ENCODE measurements around the gene EARS2.

The EARS2 gene

DNA sequence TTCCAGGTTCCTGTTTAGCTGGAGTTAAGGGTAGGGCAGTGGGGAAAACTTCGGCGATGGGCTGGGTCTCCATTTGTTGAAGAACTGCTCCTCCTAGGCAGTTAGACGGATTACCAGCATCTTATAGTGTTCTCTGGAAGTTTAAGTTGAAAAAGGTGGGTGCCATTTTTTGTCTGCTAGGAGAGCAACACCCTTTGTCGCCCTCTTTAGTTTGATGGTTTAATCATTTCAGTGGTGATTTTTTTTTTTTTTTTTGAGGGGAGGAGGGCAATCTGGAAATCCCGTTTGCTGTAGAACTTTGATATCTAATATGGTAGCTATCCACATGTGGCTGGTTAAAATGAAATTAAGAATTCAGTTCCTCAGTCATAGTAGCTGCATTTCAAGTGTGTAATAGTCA is 4.4 kb upstream of the EARS2 start:
- Histone ChIP-seq H3K4me3 (ENCODE audit: severe bottlenecking) (no peak overlapping the region), H3K4me1 (ENCODE audit: insufficient read depth, poor library complexity, severe bottlenecking) (peaks cover 5% of the 10 kb centered on the region), H3K27me3 (ENCODE audit: insufficient read depth, poor library complexity, severe bottlenecking) (no peaks in the 10 kb centered on the region), H3K36me3 (ENCODE audit: low read depth) (peaks cover 71% of the 10 kb centered on the region), H3K27ac (ENCODE audit: poor library complexity, severe bottlenecking) (no peak overlapping the region), H3K9me3 (ENCODE audit: severe bottlenecking) (no peaks in the 10 kb centered on the region)
- no peak for TF ChIP-seq CTCF (IDR thresholded peaks at IDR 0.05; ENCODE audit: poor library complexity, severe bottlenecking)
- DNase-seq (ENCODE audit: low spot score) = no peak
- ATAC-seq (ENCODE audit: low read depth) = no peak

GRCh38 chr16:23557779-23558702 is 891 bp upstream of the EARS2 start:
- ATAC-seq (ENCODE audit: low read depth) (peak; percentile 16), DNase-seq (ENCODE audit: low spot score) (no peak)
- no peak for TF ChIP-seq CTCF (IDR thresholded peaks at IDR 0.05; ENCODE audit: poor library complexity, severe bottlenecking)

DNA sequence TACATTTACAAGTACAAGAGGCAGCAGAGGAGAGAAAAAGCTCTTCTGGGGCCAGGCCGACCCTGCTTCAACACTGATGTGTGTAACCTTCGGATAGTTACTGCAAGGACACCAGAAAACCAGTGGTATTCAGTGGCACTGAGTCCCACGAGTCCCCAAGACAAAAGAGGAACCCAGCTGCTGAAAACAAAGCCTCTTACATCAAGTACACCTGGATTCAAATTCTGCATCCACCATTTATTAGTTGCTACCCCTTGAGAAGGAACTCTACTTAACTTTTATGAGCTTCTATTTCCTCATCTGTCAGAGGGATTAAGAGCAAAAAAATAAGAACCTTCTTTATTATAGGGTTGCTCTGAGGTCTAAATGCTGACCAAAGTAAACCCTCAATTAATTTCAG is 2.6 kb downstream of the EARS2 start:
- H3K9me3 ChIP-seq (ENCODE audit: severe bottlenecking) = no peaks in the 10 kb centered on the region
- TF ChIP-seq CTCF (IDR thresholded peaks at IDR 0.05; ENCODE audit: poor library complexity, severe bottlenecking) = no peak
- no peaks in the 10 kb centered on the region for H3K27me3 ChIP-seq (ENCODE audit: insufficient read depth, poor library complexity, severe bottlenecking)
- ATAC-seq (ENCODE audit: low read depth) (no peak), DNase-seq (ENCODE audit: low spot score) (no peak)
- peaks cover 8% of the 10 kb centered on the region for H3K4me1 ChIP-seq (ENCODE audit: insufficient read depth, poor library complexity, severe bottlenecking)
- H3K27ac ChIP-seq (ENCODE audit: poor library complexity, severe bottlenecking) = no peak overlapping the region
- peaks cover 46% of the 10 kb centered on the region for H3K36me3 ChIP-seq (ENCODE audit: low read depth)
- H3K4me3 ChIP-seq (ENCODE audit: severe bottlenecking) = no peak overlapping the region

More at GRCh38 chr16:23557779-23558702, 891 bp upstream of the EARS2 start:
- Histone ChIP-seq H3K27ac (ENCODE audit: poor library complexity, severe bottlenecking) (peak overlapping the region; percentile 62), H3K36me3 (ENCODE audit: low read depth) (peaks cover 48% of the 10 kb centered on the region), H3K27me3 (ENCODE audit: insufficient read depth, poor library complexity, severe bottlenecking) (no peaks in the 10 kb centered on the region), H3K4me3 (ENCODE audit: severe bottlenecking) (peak overlapping the region; percentile 66), H3K4me1 (ENCODE audit: insufficient read depth, poor library complexity, severe bottlenecking) (peaks cover 8% of the 10 kb centered on the region), H3K9me3 (ENCODE audit: severe bottlenecking) (no peaks in the 10 kb centered on the region)

- no peaks in the 10 kb centered on the region for H3K9me3 ChIP-seq (ENCODE audit: severe bottlenecking)
- DNase-seq (ENCODE audit: low spot score) = no peak
- no peak for ATAC-seq (ENCODE audit: low read depth)
- H3K27ac ChIP-seq (ENCODE audit: poor library complexity, severe bottlenecking) = no peak overlapping the region
- peaks cover 60% of the 10 kb centered on the region for H3K36me3 ChIP-seq (ENCODE audit: low read depth)
- no peaks in the 10 kb centered on the region for H3K27me3 ChIP-seq (ENCODE audit: insufficient read depth, poor library complexity, severe bottlenecking)
- no peak overlapping the region for H3K4me3 ChIP-seq (ENCODE audit: severe bottlenecking)
- H3K4me1 ChIP-seq (ENCODE audit: insufficient read depth, poor library complexity, severe bottlenecking) = peaks cover 4% of the 10 kb centered on the region
- TF ChIP-seq CTCF (IDR thresholded peaks at IDR 0.05; ENCODE audit: poor library complexity, severe bottlenecking) = no peak
Measured at GRCh38 chr16:23552161-23552560, 5.0 kb downstream of the EARS2 start.

GRCh38 chr16:23549938-23550337 is 7.2 kb downstream of the EARS2 start:
- no peak for ATAC-seq (ENCODE audit: low read depth)
- no peak overlapping the region for H3K4me3 ChIP-seq (ENCODE audit: severe bottlenecking)
- peaks cover 78% of the 10 kb centered on the region for H3K36me3 ChIP-seq (ENCODE audit: low read depth)
- no peaks in the 10 kb centered on the region for H3K9me3 ChIP-seq (ENCODE audit: severe bottlenecking)
- no peak for DNase-seq (ENCODE audit: low spot score)
- no peaks in the 10 kb centered on the region for H3K27me3 ChIP-seq (ENCODE audit: insufficient read depth, poor library complexity, severe bottlenecking)
- no peak overlapping the region for H3K27ac ChIP-seq (ENCODE audit: poor library complexity, severe bottlenecking)
- no peak for TF ChIP-seq CTCF (IDR thresholded peaks at IDR 0.05; ENCODE audit: poor library complexity, severe bottlenecking)
- H3K4me1 ChIP-seq (ENCODE audit: insufficient read depth, poor library complexity, severe bottlenecking) = no peaks in the 10 kb centered on the region
